ENCODE measurements around the gene PLD1.

DNA sequence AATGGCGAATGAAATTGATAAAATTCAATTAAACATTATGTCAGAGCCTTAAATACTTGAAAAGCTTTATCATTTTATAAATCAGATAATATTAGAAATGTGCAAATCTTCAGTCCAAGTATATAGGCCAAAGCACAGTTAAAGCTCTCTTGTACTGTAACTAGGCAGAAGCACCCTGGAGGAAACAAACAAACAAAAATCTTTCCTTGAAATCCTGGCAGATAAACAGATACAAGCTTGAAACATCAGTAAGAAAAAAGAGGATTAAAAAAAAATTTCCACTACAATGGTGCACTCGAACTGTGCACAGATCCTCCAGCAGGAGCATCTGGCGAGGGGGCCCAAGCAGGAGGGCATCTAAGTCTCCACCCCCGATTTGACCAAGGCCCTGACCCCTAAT, 166.6 kb downstream of the PLD1 start:
- no peak for TF ChIP-seq ZNF274 (IDR thresholded peaks at IDR 0.05; ENCODE audit: insufficient read depth, insufficient read length)
- no peak for TF ChIP-seq MYC (IDR thresholded peaks at IDR 0.05; ENCODE audit: insufficient read depth, insufficient read length, insufficient replicate concordance, low read length, severe bottlenecking)
- TF ChIP-seq, protein P1, sequence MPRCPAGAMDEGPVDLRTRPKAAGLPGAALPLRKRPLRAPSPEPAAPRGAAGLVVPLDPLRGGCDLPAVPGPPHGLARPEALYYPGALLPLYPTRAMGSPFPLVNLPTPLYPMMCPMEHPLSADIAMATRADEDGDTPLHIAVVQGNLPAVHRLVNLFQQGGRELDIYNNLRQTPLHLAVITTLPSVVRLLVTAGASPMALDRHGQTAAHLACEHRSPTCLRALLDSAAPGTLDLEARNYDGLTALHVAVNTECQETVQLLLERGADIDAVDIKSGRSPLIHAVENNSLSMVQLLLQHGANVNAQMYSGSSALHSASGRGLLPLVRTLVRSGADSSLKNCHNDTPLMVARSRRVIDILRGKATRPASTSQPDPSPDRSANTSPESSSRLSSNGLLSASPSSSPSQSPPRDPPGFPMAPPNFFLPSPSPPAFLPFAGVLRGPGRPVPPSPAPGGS (IDR thresholded peaks at IDR 0.05; ENCODE audit: borderline replicate concordance, insufficient read depth, low read depth, low read length, poor library complexity, severe bottlenecking) = no peak
- TF ChIP-seq SMARCA5 (IDR thresholded peaks at IDR 0.05) = no peak
- no peak for TF ChIP-seq JUND (IDR thresholded peaks at IDR 0.05; ENCODE audit: low read depth, low read length)
- TF ChIP-seq, protein P2, sequence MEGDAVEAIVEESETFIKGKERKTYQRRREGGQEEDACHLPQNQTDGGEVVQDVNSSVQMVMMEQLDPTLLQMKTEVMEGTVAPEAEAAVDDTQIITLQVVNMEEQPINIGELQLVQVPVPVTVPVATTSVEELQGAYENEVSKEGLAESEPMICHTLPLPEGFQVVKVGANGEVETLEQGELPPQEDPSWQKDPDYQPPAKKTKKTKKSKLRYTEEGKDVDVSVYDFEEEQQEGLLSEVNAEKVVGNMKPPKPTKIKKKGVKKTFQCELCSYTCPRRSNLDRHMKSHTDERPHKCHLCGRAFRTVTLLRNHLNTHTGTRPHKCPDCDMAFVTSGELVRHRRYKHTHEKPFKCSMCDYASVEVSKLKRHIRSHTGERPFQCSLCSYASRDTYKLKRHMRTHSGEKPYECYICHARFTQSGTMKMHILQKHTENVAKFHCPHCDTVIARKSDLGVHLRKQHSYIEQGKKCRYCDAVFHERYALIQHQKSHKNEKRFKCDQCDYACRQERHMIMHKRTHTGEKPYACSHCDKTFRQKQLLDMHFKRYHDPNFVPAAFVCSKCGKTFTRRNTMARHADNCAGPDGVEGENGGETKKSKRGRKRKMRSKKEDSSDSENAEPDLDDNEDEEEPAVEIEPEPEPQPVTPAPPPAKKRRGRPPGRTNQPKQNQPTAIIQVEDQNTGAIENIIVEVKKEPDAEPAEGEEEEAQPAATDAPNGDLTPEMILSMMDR (IDR thresholded peaks at IDR 0.05 in 2 of 3, conservative IDR thresholded peaks at IDR 0.05 in 1 of 3; ENCODE audit: control insufficient read depth in 2 of 3, extremely low read depth in 1 of 3, insufficient read depth in 1 of 3, low read depth in 3 of 3, low read length in 3 of 3) = no peak
- TF ChIP-seq, protein P3, sequence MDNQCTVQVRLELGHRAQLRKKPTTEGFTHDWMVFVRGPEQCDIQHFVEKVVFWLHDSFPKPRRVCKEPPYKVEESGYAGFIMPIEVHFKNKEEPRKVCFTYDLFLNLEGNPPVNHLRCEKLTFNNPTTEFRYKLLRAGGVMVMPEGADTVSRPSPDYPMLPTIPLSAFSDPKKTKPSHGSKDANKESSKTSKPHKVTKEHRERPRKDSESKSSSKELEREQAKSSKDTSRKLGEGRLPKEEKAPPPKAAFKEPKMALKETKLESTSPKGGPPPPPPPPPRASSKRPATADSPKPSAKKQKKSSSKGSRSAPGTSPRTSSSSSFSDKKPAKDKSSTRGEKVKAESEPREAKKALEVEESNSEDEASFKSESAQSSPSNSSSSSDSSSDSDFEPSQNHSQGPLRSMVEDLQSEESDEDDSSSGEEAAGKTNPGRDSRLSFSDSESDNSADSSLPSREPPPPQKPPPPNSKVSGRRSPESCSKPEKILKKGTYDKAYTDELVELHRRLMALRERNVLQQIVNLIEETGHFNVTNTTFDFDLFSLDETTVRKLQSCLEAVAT (IDR thresholded peaks at IDR 0.05) = no peak
- TF ChIP-seq, protein P4, sequence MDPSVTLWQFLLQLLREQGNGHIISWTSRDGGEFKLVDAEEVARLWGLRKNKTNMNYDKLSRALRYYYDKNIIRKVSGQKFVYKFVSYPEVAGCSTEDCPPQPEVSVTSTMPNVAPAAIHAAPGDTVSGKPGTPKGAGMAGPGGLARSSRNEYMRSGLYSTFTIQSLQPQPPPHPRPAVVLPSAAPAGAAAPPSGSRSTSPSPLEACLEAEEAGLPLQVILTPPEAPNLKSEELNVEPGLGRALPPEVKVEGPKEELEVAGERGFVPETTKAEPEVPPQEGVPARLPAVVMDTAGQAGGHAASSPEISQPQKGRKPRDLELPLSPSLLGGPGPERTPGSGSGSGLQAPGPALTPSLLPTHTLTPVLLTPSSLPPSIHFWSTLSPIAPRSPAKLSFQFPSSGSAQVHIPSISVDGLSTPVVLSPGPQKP (IDR thresholded peaks at IDR 0.05; ENCODE audit: low read depth, low read length) = no peak
- no peak for TF ChIP-seq HDAC2 (IDR thresholded peaks at IDR 0.05)
- no peak for TF ChIP-seq POLR2A (IDR thresholded peaks at IDR 0.05; ENCODE audit: low read depth, low read length)
- no peak for TF ChIP-seq POLR2AphosphoS5 (IDR thresholded peaks at IDR 0.05; ENCODE audit: low read length)
- TF ChIP-seq SRF (IDR thresholded peaks at IDR 0.05; ENCODE audit: low read depth in 2 of 2, low read length in 2 of 2) = no peak
- no peak for TF ChIP-seq USF1 (IDR thresholded peaks at IDR 0.05; ENCODE audit: borderline replicate concordance, extremely low read length, insufficient read depth, low read depth, low read length)
- no peak for TF ChIP-seq PML (IDR thresholded peaks at IDR 0.05; ENCODE audit: low read length)

Data from GM12878 (cell line).